PC-3 (cell line): ENCODE measurements around the gene NME4.

Experiments
- CTCF ChIP-seq: fragments of 300-600 bp; sonication (generic); conservative IDR thresholded peaks from 2 replicates; pipeline ENCODE4 v1.5.1; 2017; ENCODE audit warnings: antibody characterized with exemption, low read depth, mild to moderate bottlenecking, low read length
- EZH2 ChIP-seq: fragments of 300-600 bp; sonication (generic); IDR thresholded peaks from one replicate; pipeline ENCODE4 v1.6.1; 2017; ENCODE audit warnings: antibody characterized with exemption, mild to moderate bottlenecking, low read length; ENCODE audit not compliant: unreplicated experiment

- TF ChIP-seq CTCF: no peak
- no peak for TF ChIP-seq EZH2
Measured at GRCh38 chr16:378821-379182, 18.2 kb upstream of the NME4 start.
